Thyroid gland (tissue), 4 donors: ENCODE data around the gene CHGA.

ENCODE experiments used
- CTCF ChIP-seq, 6 experiments: fragments of 200-600 bp in 3 of 6; fragments of 450-650 bp in 3 of 6; sonication (generic) in 3 of 6; IDR thresholded peaks; one replicate each; pipeline ENCODE4 v1.5.1; 2016 to 2019; ENCODE audit warnings: antibody characterized with exemption in 6 of 6, mild to moderate bottlenecking in 2 of 6, inconsistent platforms in 1 of 6, moderate library complexity in 1 of 6
- POLR2A ChIP-seq, 2 donors: fragments of 450-650 bp; IDR thresholded peaks; one replicate each; pipeline ENCODE4 v1.6.1; 2017; ENCODE audit warnings: antibody characterized with exemption in 2 of 2, mild to moderate bottlenecking in 2 of 2, moderate library complexity in 1 of 2

GRCh38 chr14:92900660-92901059 lies 22.3 kb upstream of the CHGA start:
- TF ChIP-seq POLR2A (IDR thresholded peaks at IDR 0.05) (no peak), CTCF (IDR thresholded peaks at IDR 0.05) (no peak)
